Measurements from ENCODE around the gene APBB2.

GRCh38 chr4:41169256-41169800, 45.0 kb downstream of the APBB2 start:
- no peak for TF ChIP-seq CTCF (IDR thresholded peaks at IDR 0.05)
- no peak for TF ChIP-seq EP300 (IDR thresholded peaks at IDR 0.05)
- no peak for TF ChIP-seq POLR2AphosphoS5 (IDR thresholded peaks at IDR 0.05)
- no peak for TF ChIP-seq POLR2A (IDR thresholded peaks at IDR 0.05; ENCODE audit: low read depth)

All from esophagus muscularis mucosa (tissue), 4 donors.